Body of pancreas (tissue), 4 donors: ENCODE results near the gene APOB. TPM values are rescaled to one million over a fixed set of nuclear protein-coding genes. Genes with fewer than 3 reads are reported as not detected.

ENCODE experiments used
- ATAC-seq: fragments of 150-250 bp; one replicate; pipeline ENCODE4 v1.9.1; 2016
- DNase-seq, 4 donors: peaks; one replicate each; pipeline ENCODE4 v3.0.0-alpha.2; 2019
- H3K27ac ChIP-seq, 4 donors: fragments of 200-600 bp; sonication (generic); 1 replicate in 3 of 4; 2 replicates in 1 of 4; pipeline versions ENCODE4 v1.5.1 to v1.6.1; 2016 to 2019; ENCODE audit warnings: mild to moderate bottlenecking in 1 of 4, mixed read lengths in 1 of 4, moderate library complexity in 1 of 4
- H3K27me3 ChIP-seq, 2 donors: fragments of 200-600 bp; sonication (generic); one replicate each; pipeline ENCODE4 v1.6.0; 2016; ENCODE audit warnings: mild to moderate bottlenecking in 1 of 2
- H3K36me3 ChIP-seq, 2 donors: fragments of 200-600 bp; sonication (generic); replicated peaks in 1 of 2; 2 replicates each; pipeline ENCODE4 v1.5.1; 2016; ENCODE audit warnings: low read depth in 2 of 2; ENCODE audit not compliant: insufficient read depth in 1 of 2
- H3K4me1 ChIP-seq: fragments of 200-600 bp; sonication (generic); one replicate; pipeline ENCODE4 v1.6.0; 2016
- H3K4me3 ChIP-seq, 2 donors: fragments of 200-600 bp; sonication (generic); 1 replicate in 1 of 2; 2 replicates in 1 of 2; pipeline ENCODE4 v1.5.1; 2016 to 2019
- H3K9me3 ChIP-seq, 3 donors: fragments of 200-600 bp; sonication (generic); 1 replicate in 2 of 3; 2 replicates in 1 of 3; pipeline ENCODE4 v1.5.1; 2016
- POLR2A ChIP-seq, 3 donors: fragments of 450-650 bp; IDR thresholded peaks; one replicate each; pipeline ENCODE4 v1.6.1; 2016; ENCODE audit warnings: antibody characterized with exemption in 3 of 3, mild to moderate bottlenecking in 2 of 3
- WGBS, 2 donors: methylation state at CpG; one replicate each; pipeline ENCODE4 v1.1.5; 2017; 5-methylcytosine and 5-hydroxymethylcytosine counted together
- intact Hi-C: fragments of 100-400 bp; cut with DNase I; formaldehyde crosslinking; loops from one replicate; pipeline ENCODE4 v1.15.1; 2023
- total RNA-seq, 2 donors: library from RNA; depleted of rRNA; stranded (reverse); fragments of >200 nt; gene quantifications; one replicate each; pipeline ENCODE4 v1.1.0, GENCODE V29; 2016
- TF ChIP-seq, protein P1 (sequence below), 7 experiments: fragments of 450-650 bp in 4 of 7; fragments of 200-600 bp in 3 of 7; sonication (generic) in 3 of 7; IDR thresholded peaks; one replicate each; pipeline ENCODE4 v1.5.1; 2016 to 2019; ENCODE audit warnings: antibody characterized with exemption in 7 of 7

The APOB gene
- total RNA-seq, 2 donors from 2014 or later = 0.66 to 0.78 TPM

DNA sequence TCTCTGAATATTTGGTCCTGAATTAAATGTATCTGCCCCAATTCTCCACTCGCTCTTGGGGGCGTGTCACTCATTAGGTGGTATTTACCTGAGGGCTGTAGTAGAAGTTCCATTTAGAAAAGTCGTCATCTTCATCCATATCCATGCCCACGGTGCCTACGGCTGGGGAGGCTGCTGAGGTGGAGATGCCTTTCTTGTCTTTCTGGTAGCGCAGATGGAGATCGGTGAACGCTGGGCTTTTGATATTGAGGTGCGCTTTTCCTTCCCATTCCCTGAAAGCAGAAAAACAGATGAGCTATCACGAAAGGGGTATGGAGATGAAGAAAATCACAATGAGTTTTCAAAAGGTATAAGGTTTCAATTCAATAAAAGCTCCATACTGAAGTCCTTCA, 39.7 kb downstream of the APOB start:
- H3K27me3 ChIP-seq = peaks cover 0 to 3% of the 10 kb centered on the region in 2 donors
- H3K4me3 ChIP-seq = no peak overlapping the region
- ATAC-seq (no peak), DNase-seq (no peak)
- intact Hi-C loops = no loop called here
- H3K36me3 ChIP-seq = no peaks in the 10 kb centered on the region
- H3K27ac ChIP-seq = no peak overlapping the region
- WGBS, 2 donors = 77% methylated on average over 10 of the region's 10 CpGs
- TF ChIP-seq, protein P1, sequence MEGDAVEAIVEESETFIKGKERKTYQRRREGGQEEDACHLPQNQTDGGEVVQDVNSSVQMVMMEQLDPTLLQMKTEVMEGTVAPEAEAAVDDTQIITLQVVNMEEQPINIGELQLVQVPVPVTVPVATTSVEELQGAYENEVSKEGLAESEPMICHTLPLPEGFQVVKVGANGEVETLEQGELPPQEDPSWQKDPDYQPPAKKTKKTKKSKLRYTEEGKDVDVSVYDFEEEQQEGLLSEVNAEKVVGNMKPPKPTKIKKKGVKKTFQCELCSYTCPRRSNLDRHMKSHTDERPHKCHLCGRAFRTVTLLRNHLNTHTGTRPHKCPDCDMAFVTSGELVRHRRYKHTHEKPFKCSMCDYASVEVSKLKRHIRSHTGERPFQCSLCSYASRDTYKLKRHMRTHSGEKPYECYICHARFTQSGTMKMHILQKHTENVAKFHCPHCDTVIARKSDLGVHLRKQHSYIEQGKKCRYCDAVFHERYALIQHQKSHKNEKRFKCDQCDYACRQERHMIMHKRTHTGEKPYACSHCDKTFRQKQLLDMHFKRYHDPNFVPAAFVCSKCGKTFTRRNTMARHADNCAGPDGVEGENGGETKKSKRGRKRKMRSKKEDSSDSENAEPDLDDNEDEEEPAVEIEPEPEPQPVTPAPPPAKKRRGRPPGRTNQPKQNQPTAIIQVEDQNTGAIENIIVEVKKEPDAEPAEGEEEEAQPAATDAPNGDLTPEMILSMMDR (IDR thresholded peaks at IDR 0.05) = no peak
- TF ChIP-seq POLR2A (IDR thresholded peaks at IDR 0.05) = no peak
- no peaks in the 10 kb centered on the region for H3K9me3 ChIP-seq
- H3K4me1 ChIP-seq = no peaks in the 10 kb centered on the region

DNA sequence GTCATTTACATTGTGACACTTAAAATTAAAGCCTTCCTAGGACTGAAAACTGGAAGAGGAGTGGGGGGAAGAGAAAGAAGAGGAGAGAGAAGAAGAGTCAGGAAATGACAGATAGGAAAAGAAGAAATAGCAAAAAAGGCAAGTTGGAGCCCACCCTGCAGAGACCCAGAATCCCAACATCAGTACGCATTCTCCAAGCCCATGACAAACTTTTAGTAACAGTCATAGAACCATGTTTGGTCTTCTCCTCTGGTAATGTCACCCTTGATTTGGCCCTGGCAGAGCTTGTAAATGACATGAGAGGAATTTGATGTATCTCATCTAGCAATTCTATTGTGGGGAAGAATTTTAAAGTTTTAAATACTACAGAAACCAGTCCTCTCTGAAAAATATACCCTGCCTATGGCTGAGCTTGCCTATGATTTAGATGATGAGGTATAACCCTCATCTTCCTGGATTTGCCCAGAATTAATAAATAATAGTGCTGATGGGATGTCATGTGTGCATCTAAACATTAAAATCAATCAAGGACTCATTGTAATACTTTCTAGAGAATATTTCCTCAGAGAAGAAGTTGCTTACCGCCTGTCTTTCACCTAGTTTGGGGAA, 40.2 kb downstream of the APOB start:
- no peaks in the 10 kb centered on the region for H3K9me3 ChIP-seq
- no peak overlapping the region for H3K27ac ChIP-seq
- TF ChIP-seq, protein P1 (IDR thresholded peaks at IDR 0.05) = no peak
- TF ChIP-seq POLR2A (IDR thresholded peaks at IDR 0.05) = no peak
- no peaks in the 10 kb centered on the region for H3K27me3 ChIP-seq
- DNase-seq = no peak
- intact Hi-C loops = no loop called here
- no peaks in the 10 kb centered on the region for H3K4me1 ChIP-seq
- WGBS, 2 donors = 74 to 85% methylated on average over 2 of the region's 2 CpGs
- no peak overlapping the region for H3K4me3 ChIP-seq
- no peak for ATAC-seq
- no peaks in the 10 kb centered on the region for H3K36me3 ChIP-seq

DNA sequence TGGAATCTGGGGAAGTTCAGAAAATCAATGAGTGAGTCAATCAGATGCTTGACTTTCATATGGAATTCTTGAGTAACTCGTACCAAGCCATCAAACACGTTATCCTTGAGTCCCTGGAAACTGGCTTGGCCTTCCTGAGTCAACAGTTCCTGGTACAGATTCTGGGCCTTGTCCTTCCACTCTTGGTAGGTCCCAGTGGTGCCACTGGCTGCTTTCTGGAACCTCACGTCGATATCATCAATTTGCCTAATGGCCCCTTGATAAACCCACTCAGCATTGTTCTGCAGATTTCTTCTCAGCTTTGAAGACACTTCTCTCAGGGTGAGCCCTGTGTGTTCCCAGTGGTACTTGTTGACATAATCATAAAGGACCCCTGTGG, 41.1 kb downstream of the APOB start:
- no peaks in the 10 kb centered on the region for H3K4me1 ChIP-seq
- no peak overlapping the region for H3K4me3 ChIP-seq
- H3K27me3 ChIP-seq = no peaks in the 10 kb centered on the region
- H3K36me3 ChIP-seq = no peaks in the 10 kb centered on the region
- ATAC-seq = no peak
- H3K9me3 ChIP-seq = no peaks in the 10 kb centered on the region
- H3K27ac ChIP-seq = no peak overlapping the region
- DNase-seq = no peak
- intact Hi-C loops = no loop called here
- TF ChIP-seq POLR2A (IDR thresholded peaks at IDR 0.05) = no peak
- TF ChIP-seq, protein P1 (IDR thresholded peaks at IDR 0.05) = no peak
- WGBS, 2 donors = 57 to 69% methylated on average over 4 of the region's 4 CpGs

DNA sequence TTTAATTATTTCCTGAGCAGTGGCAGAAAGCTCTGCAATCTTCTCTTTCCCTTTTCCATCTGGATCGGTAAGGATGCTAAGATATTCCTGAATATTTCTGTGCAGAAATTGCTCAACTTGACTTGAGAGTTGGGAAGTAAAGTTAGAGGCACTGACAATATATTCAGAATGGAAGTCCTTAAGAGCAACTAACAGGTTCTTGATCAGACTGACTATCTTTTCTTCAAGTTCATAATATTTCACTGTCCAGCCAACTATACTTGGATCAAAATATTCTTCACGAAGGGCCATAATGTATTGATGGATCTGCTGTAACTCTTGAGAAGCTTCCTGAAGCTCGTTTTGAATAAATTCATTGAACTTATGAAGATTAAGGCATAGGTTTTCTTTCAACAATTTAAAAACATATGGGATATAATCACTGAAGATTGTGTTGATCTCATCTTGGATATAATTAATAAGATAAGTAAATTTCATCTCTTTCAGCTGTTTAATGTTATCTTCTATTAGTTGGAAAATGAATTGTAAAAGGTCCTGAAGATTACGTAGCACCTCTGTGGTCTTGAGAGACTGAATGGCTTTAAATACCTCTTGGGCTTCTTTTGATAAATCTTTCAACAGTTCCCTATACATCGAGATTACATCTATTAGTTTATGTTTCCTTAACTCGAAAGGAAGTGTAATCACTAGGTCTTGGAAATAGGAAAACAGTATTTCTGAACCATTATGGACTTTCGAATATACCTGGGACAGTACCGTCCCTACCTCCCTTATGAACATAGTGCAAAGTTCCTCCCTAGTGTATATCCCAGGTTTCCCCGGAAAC, 41.7 kb downstream of the APOB start:
- no peaks in the 10 kb centered on the region for H3K4me1 ChIP-seq
- no peak overlapping the region for H3K4me3 ChIP-seq
- no peak overlapping the region for H3K27ac ChIP-seq
- intact Hi-C loops = no loop called here
- ATAC-seq = no peak
- H3K9me3 ChIP-seq = no peaks in the 10 kb centered on the region
- 65 to 68% methylated on average over 9 of the region's 9 CpGs for whole genome bisulfite sequencing, 2 donors
- H3K36me3 ChIP-seq = no peaks in the 10 kb centered on the region
- no peaks in the 10 kb centered on the region for H3K27me3 ChIP-seq
- no peak for TF ChIP-seq POLR2A (IDR thresholded peaks at IDR 0.05)
- TF ChIP-seq, protein P1 (IDR thresholded peaks at IDR 0.05) = no peak
- DNase-seq = no peak
